Measurements from ENCODE around the gene ANKRD6.

The ANKRD6 gene

GRCh38 chr6:89436226-89436625, 3.3 kb downstream of the ANKRD6 start:
- TF ChIP-seq CTCF (conservative IDR thresholded peaks at IDR 0.05) = no peak
- H3K27ac ChIP-seq = peak overlapping the region; percentile 86

- TF ChIP-seq CTCF (conservative IDR thresholded peaks at IDR 0.05) = no peak
- H3K27ac ChIP-seq = no peak overlapping the region
These were observed 5.3 kb downstream of the ANKRD6 start for GRCh38 chr6:89438248-89438647.

- no peak overlapping the region for H3K27ac ChIP-seq
- TF ChIP-seq CTCF (conservative IDR thresholded peaks at IDR 0.05) = no peak
These were observed 6.1 kb downstream of the ANKRD6 start for GRCh38 chr6:89439014-89439413.

GRCh38 chr6:89440200-89440599, 7.2 kb downstream of the ANKRD6 start:
- no peak for TF ChIP-seq CTCF (conservative IDR thresholded peaks at IDR 0.05)
- H3K27ac ChIP-seq = no peak overlapping the region

GRCh38 chr6:89443658-89444057, 10.7 kb downstream of the ANKRD6 start:
- H3K27ac ChIP-seq = no peak overlapping the region
- TF ChIP-seq CTCF (conservative IDR thresholded peaks at IDR 0.05) = no peak

GRCh38 chr6:89449193-89449592, 16.2 kb downstream of the ANKRD6 start:
- no peak overlapping the region for H3K27ac ChIP-seq
- TF ChIP-seq CTCF (conservative IDR thresholded peaks at IDR 0.05) = no peak

GRCh38 chr6:89452281-89452680, 19.3 kb downstream of the ANKRD6 start:
- no peak overlapping the region for H3K27ac ChIP-seq
- TF ChIP-seq CTCF (conservative IDR thresholded peaks at IDR 0.05) = no peak

- H3K27ac ChIP-seq = no peak overlapping the region
- TF ChIP-seq CTCF (conservative IDR thresholded peaks at IDR 0.05) = no peak
These were observed 21.3 kb downstream of the ANKRD6 start for GRCh38 chr6:89454300-89454699.
